ENCODE measurements around the gene ANKS6. TPM values are rescaled to one million over a fixed set of nuclear protein-coding genes. Genes with fewer than 3 reads are reported as not detected.

The ANKS6 gene
- total and polyA plus RNA-seq, 9 of the 15 experiments (the other 6 are each of a cell fraction or from before 2014, with no cell fraction given), result 9.9 to 74.5 (median 36.9) TPM

DNA sequence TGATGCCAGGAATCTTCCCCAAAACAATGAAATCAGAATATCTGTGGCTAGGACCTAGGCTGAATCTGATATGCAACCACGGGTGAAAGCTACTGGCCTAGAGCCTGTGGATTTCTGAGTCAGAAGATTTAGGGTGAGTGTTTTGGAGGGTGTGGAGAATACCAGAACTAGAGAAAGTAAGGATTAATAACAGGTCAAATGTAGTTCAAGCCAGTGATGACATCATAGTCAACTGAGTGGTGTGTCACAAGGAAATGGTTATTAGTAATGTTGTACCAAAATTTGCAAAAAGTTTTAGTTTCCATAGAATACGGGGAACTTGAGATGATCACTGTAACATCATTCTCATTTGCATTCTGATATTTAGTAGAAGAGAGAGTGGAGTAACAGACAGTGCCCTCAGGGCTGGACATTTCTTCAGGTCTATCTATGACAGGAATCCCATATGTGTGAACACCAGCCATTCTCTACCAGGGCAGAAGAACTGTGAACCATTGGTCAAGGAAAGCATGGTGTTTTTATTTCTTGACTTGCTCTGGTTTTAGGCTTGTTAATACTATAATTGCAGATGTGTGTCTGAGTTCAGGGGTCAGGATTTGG lies 14.8 kb upstream of the ANKS6 start (continued):
- TF ChIP-seq, protein P1, sequence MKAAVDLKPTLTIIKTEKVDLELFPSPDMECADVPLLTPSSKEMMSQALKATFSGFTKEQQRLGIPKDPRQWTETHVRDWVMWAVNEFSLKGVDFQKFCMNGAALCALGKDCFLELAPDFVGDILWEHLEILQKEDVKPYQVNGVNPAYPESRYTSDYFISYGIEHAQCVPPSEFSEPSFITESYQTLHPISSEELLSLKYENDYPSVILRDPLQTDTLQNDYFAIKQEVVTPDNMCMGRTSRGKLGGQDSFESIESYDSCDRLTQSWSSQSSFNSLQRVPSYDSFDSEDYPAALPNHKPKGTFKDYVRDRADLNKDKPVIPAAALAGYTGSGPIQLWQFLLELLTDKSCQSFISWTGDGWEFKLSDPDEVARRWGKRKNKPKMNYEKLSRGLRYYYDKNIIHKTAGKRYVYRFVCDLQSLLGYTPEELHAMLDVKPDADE (conservative IDR thresholded peaks at IDR 0.05; ENCODE audit: control insufficient read depth, low read depth, low read length), result no peak
- TF ChIP-seq, protein P2, sequence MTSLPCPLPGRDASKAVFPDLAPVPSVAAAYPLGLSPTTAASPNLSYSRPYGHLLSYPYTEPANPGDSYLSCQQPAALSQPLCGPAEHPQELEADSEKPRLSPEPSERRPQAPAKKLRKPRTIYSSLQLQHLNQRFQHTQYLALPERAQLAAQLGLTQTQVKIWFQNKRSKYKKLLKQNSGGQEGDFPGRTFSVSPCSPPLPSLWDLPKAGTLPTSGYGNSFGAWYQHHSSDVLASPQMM (CRISPR knock-in tag; IDR thresholded peaks at IDR 0.05), result no peak
- TF ChIP-seq, protein P3, sequence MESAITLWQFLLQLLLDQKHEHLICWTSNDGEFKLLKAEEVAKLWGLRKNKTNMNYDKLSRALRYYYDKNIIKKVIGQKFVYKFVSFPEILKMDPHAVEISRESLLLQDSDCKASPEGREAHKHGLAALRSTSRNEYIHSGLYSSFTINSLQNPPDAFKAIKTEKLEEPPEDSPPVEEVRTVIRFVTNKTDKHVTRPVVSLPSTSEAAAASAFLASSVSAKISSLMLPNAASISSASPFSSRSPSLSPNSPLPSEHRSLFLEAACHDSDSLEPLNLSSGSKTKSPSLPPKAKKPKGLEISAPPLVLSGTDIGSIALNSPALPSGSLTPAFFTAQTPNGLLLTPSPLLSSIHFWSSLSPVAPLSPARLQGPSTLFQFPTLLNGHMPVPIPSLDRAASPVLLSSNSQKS (CRISPR knock-in tag; IDR thresholded peaks at IDR 0.05), result no peak
- TF ChIP-seq, protein P4, sequence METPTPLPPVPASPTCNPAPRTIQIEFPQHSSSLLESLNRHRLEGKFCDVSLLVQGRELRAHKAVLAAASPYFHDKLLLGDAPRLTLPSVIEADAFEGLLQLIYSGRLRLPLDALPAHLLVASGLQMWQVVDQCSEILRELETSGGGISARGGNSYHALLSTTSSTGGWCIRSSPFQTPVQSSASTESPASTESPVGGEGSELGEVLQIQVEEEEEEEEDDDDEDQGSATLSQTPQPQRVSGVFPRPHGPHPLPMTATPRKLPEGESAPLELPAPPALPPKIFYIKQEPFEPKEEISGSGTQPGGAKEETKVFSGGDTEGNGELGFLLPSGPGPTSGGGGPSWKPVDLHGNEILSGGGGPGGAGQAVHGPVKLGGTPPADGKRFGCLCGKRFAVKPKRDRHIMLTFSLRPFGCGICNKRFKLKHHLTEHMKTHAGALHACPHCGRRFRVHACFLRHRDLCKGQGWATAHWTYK (CRISPR knock-in tag; IDR thresholded peaks at IDR 0.05), result no peak
- TF ChIP-seq RBFOX2 (IDR thresholded peaks at IDR 0.05; ENCODE audit: low read depth, low read length), result no peak
- TF ChIP-seq SRSF9 (IDR thresholded peaks at IDR 0.05; ENCODE audit: borderline replicate concordance, low read depth, low read length), result no peak
- no peak for TF ChIP-seq SAFB2 (IDR thresholded peaks at IDR 0.05; ENCODE audit: borderline replicate concordance, low read depth, low read length, severe bottlenecking)
- TF ChIP-seq ZNF589 (CRISPR knock-in tag; IDR thresholded peaks at IDR 0.05; ENCODE audit: low read depth), result no peak
- TF ChIP-seq, protein P5, sequence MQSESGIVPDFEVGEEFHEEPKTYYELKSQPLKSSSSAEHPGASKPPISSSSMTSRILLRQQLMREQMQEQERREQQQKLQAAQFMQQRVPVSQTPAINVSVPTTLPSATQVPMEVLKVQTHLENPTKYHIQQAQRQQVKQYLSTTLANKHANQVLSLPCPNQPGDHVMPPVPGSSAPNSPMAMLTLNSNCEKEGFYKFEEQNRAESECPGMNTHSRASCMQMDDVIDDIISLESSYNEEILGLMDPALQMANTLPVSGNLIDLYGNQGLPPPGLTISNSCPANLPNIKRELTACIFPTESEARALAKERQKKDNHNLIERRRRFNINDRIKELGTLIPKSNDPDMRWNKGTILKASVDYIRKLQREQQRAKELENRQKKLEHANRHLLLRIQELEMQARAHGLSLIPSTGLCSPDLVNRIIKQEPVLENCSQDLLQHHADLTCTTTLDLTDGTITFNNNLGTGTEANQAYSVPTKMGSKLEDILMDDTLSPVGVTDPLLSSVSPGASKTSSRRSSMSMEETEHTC (IDR thresholded peaks at IDR 0.05), result no peak
- no peak for TF ChIP-seq ZNF143 (CRISPR knock-in tag; IDR thresholded peaks at IDR 0.05)
- TF ChIP-seq TFAM (CRISPR knock-in tag; conservative IDR thresholded peaks at IDR 0.05), result no peak
- TF ChIP-seq, protein P6, sequence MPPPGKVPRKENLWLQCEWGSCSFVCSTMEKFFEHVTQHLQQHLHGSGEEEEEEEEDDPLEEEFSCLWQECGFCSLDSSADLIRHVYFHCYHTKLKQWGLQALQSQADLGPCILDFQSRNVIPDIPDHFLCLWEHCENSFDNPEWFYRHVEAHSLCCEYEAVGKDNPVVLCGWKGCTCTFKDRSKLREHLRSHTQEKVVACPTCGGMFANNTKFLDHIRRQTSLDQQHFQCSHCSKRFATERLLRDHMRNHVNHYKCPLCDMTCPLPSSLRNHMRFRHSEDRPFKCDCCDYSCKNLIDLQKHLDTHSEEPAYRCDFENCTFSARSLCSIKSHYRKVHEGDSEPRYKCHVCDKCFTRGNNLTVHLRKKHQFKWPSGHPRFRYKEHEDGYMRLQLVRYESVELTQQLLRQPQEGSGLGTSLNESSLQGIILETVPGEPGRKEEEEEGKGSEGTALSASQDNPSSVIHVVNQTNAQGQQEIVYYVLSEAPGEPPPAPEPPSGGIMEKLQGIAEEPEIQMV (tag; conservative IDR thresholded peaks at IDR 0.05; ENCODE audit: low read depth), result no peak
- TF ChIP-seq, protein P7, sequence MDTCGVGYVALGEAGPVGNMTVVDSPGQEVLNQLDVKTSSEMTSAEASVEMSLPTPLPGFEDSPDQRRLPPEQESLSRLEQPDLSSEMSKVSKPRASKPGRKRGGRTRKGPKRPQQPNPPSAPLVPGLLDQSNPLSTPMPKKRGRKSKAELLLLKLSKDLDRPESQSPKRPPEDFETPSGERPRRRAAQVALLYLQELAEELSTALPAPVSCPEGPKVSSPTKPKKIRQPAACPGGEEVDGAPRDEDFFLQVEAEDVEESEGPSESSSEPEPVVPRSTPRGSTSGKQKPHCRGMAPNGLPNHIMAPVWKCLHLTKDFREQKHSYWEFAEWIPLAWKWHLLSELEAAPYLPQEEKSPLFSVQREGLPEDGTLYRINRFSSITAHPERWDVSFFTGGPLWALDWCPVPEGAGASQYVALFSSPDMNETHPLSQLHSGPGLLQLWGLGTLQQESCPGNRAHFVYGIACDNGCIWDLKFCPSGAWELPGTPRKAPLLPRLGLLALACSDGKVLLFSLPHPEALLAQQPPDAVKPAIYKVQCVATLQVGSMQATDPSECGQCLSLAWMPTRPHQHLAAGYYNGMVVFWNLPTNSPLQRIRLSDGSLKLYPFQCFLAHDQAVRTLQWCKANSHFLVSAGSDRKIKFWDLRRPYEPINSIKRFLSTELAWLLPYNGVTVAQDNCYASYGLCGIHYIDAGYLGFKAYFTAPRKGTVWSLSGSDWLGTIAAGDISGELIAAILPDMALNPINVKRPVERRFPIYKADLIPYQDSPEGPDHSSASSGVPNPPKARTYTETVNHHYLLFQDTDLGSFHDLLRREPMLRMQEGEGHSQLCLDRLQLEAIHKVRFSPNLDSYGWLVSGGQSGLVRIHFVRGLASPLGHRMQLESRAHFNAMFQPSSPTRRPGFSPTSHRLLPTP (IDR thresholded peaks at IDR 0.05; ENCODE audit: borderline replicate concordance, extremely low read depth, insufficient read length), result no peak
- TF ChIP-seq XRCC3 (IDR thresholded peaks at IDR 0.05), result no peak
- no peak for TF ChIP-seq MYNN (IDR thresholded peaks at IDR 0.05)
- TF ChIP-seq MYNN (CRISPR knock-in tag; IDR thresholded peaks at IDR 0.05), result no peak

All from K562 (cell line).